Neural progenitor cell (in vitro differentiated cells): ENCODE measurements around the gene RNF180. TPM values are rescaled to one million over a fixed set of nuclear protein-coding genes. Genes with fewer than 3 reads are reported as not detected.

Source experiments
- DNase-seq: peaks from one replicate; pipeline ENCODE4 v3.0.0-alpha.2; 2016; ENCODE audit warnings: low spot score
- H2AFZ ChIP-seq: fragments of 200-600 bp; sonication (generic); replicated peaks from 2 replicates; pipeline ENCODE4 v1.6.1; 2016; ENCODE audit warnings: antibody characterized with exemption
- H3F3A ChIP-seq: fragments of 200-600 bp; sonication (generic); 2 replicates; pipeline ENCODE4 v1.6.1; 2016; ENCODE audit warnings: antibody characterized with exemption, low read depth
- H3K27ac ChIP-seq: fragments of 200-600 bp; sonication (generic); 2 replicates; pipeline ENCODE4 v1.5.1; 2016; ENCODE audit warnings: mild to moderate bottlenecking
- H3K27me3 ChIP-seq: fragments of 200-600 bp; sonication (generic); 2 replicates; pipeline ENCODE4 v1.6.1; 2016; ENCODE audit warnings: mild to moderate bottlenecking, moderate library complexity
- H3K36me3 ChIP-seq: fragments of 200-600 bp; sonication (generic); 2 replicates; pipeline ENCODE4 v1.5.1; 2016
- H3K4me1 ChIP-seq: fragments of 200-600 bp; sonication (generic); 2 replicates; pipeline ENCODE4 v1.6.1; 2016; ENCODE audit warnings: mixed run types
- H3K4me2 ChIP-seq: fragments of 200-600 bp; sonication (generic); 2 replicates; pipeline ENCODE4 v1.6.1; 2016
- H3K4me3 ChIP-seq: fragments of 200-600 bp; sonication (generic); 2 replicates; pipeline ENCODE4 v1.5.1; 2016
- H3K79me2 ChIP-seq: fragments of 200-600 bp; sonication (generic); 2 replicates; pipeline ENCODE4 v1.6.1; 2016; ENCODE audit warnings: low read depth
- H3K9ac ChIP-seq: fragments of 200-600 bp; sonication (generic); 2 replicates; pipeline ENCODE4 v1.6.1; 2016
- H3K9me3 ChIP-seq: fragments of 200-600 bp; sonication (generic); 2 replicates; pipeline ENCODE4 v1.5.1; 2016; ENCODE audit warnings: low read depth
- H4K20me1 ChIP-seq: fragments of 200-600 bp; sonication (generic); 2 replicates; pipeline ENCODE4 v1.6.1; 2016; ENCODE audit warnings: low read depth
- H3K27ac Mint-ChIP-seq: 3 replicates; pipeline ENCODE4 v1.8.0; 2021; ENCODE audit warnings: mixed read lengths
- H3K27me3 Mint-ChIP-seq: 2 replicates; pipeline ENCODE4 v1.8.0; 2022; ENCODE audit warnings: low read depth, mild to moderate bottlenecking, inconsistent platforms, moderate library complexity, mixed read lengths; ENCODE audit not compliant: insufficient read depth
- H3K36me3 Mint-ChIP-seq: 3 replicates; pipeline ENCODE4 v1.8.0; 2021; ENCODE audit warnings: mixed read lengths
- H3K4me1 Mint-ChIP-seq: 3 replicates; pipeline ENCODE4 v1.8.0; 2021; ENCODE audit warnings: mixed read lengths
- H3K4me3 Mint-ChIP-seq: 3 replicates; pipeline ENCODE4 v1.8.0; 2021; ENCODE audit warnings: mild to moderate bottlenecking, moderate library complexity, mixed read lengths
- H3K9me3 Mint-ChIP-seq: 3 replicates; pipeline ENCODE4 v1.8.0; 2020; ENCODE audit warnings: mixed read lengths
- CTCF ChIP-seq: fragments of 200-600 bp; sonication (generic); IDR thresholded peaks from 2 replicates; pipeline ENCODE4 v1.5.1; 2017; ENCODE audit warnings: antibody characterized with exemption, mild to moderate bottlenecking
- EZH2 ChIP-seq: fragments of 200-600 bp; sonication (generic); IDR thresholded peaks from 2 replicates; pipeline ENCODE4 v1.6.1; 2017; ENCODE audit warnings: antibody characterized with exemption, mild to moderate bottlenecking, moderate library complexity
- EZH2phosphoT487 ChIP-seq: fragments of 200-600 bp; sonication (generic); IDR thresholded peaks from 2 replicates; pipeline ENCODE4 v1.6.1; 2017; ENCODE audit warnings: antibody characterized with exemption
- total RNA-seq: library from RNA; depleted of rRNA; stranded (reverse); fragments of >200 nt; gene quantifications from 2 replicates; pipeline ENCODE4 v1.2.3, GENCODE V29; 2015; ENCODE audit warnings: low replicate concordance

RNF180 gene
- total RNA-seq, 1 donor from 2014 or later = 5.5 TPM

GRCh38 chr5:64292611-64293215, 127.1 kb downstream of the RNF180 start:
- H3K27me3 Mint-ChIP-seq = no peaks in the 10 kb centered on the region
- no peak overlapping the region for H3K9ac ChIP-seq
- H3K4me3 ChIP-seq = no peak overlapping the region
- H3K4me3 Mint-ChIP-seq = no peak overlapping the region
- H2AFZ ChIP-seq = no peak overlapping the region
- no peak for TF ChIP-seq EZH2
- TF ChIP-seq CTCF = no peak
- TF ChIP-seq EZH2phosphoT487 = no peak
- H3K27ac ChIP-seq = no peak overlapping the region
- no peaks in the 10 kb centered on the region for H3F3A ChIP-seq
- H3K36me3 Mint-ChIP-seq = no peaks in the 10 kb centered on the region
- H3K36me3 ChIP-seq = no peaks in the 10 kb centered on the region
- no peak overlapping the region for H3K4me2 ChIP-seq
- H3K27me3 ChIP-seq = no peaks in the 10 kb centered on the region
- H3K79me2 ChIP-seq = no peaks in the 10 kb centered on the region
- no peaks in the 10 kb centered on the region for H3K9me3 ChIP-seq
- no peaks in the 10 kb centered on the region for H3K9me3 Mint-ChIP-seq
- H3K4me1 ChIP-seq = no peaks in the 10 kb centered on the region
- no peaks in the 10 kb centered on the region for H4K20me1 ChIP-seq
- H3K27ac Mint-ChIP-seq = no peak overlapping the region
- no peaks in the 10 kb centered on the region for H3K4me1 Mint-ChIP-seq
- peak; percentile 3 for DNase-seq

- no peak overlapping the region for H3K4me3 Mint-ChIP-seq
- Histone ChIP-seq H3K27me3 (no peaks in the 10 kb centered on the region), H3K27ac (no peak overlapping the region), H3K4me1 (no peaks in the 10 kb centered on the region), H3K9ac (no peak overlapping the region), H2AFZ (no peak overlapping the region), H3K9me3 (no peaks in the 10 kb centered on the region), H3K36me3 (no peaks in the 10 kb centered on the region), H3K4me3 (no peak overlapping the region), H3K79me2 (no peaks in the 10 kb centered on the region), H4K20me1 (no peaks in the 10 kb centered on the region), H3F3A (no peaks in the 10 kb centered on the region), H3K4me2 (no peak overlapping the region)
- TF ChIP-seq EZH2phosphoT487 = no peak
- no peak for TF ChIP-seq CTCF
- no peak for TF ChIP-seq EZH2
- no peaks in the 10 kb centered on the region for H3K36me3 Mint-ChIP-seq
- no peak for DNase-seq
- no peak overlapping the region for H3K27ac Mint-ChIP-seq
- no peaks in the 10 kb centered on the region for H3K27me3 Mint-ChIP-seq
- H3K9me3 Mint-ChIP-seq = no peaks in the 10 kb centered on the region
- no peaks in the 10 kb centered on the region for H3K4me1 Mint-ChIP-seq
Observed at GRCh38 chr5:64295101-64295500, 129.5 kb downstream of the RNF180 start.

GRCh38 chr5:64298586-64298985, 132.9 kb downstream of the RNF180 start:
- no peaks in the 10 kb centered on the region for H3K27me3 Mint-ChIP-seq
- H3F3A ChIP-seq = no peaks in the 10 kb centered on the region
- H3K4me1 Mint-ChIP-seq = no peaks in the 10 kb centered on the region
- no peak overlapping the region for H3K27ac Mint-ChIP-seq
- no peaks in the 10 kb centered on the region for H3K36me3 Mint-ChIP-seq
- H3K36me3 ChIP-seq = no peaks in the 10 kb centered on the region
- peak; percentile 4 for DNase-seq
- no peaks in the 10 kb centered on the region for H3K9me3 ChIP-seq
- no peak overlapping the region for H3K4me3 Mint-ChIP-seq
- H3K27me3 ChIP-seq = no peaks in the 10 kb centered on the region
- no peak overlapping the region for H3K27ac ChIP-seq
- H3K4me1 ChIP-seq = no peaks in the 10 kb centered on the region
- H3K9ac ChIP-seq = no peak overlapping the region
- H3K4me2 ChIP-seq = no peak overlapping the region
- H3K79me2 ChIP-seq = no peaks in the 10 kb centered on the region
- H2AFZ ChIP-seq = no peak overlapping the region
- no peaks in the 10 kb centered on the region for H4K20me1 ChIP-seq
- H3K9me3 Mint-ChIP-seq = no peaks in the 10 kb centered on the region
- no peak for TF ChIP-seq EZH2phosphoT487
- no peak for TF ChIP-seq EZH2
- H3K4me3 ChIP-seq = no peak overlapping the region

- no peak overlapping the region for H2AFZ ChIP-seq
- no peak for DNase-seq
- Mint-ChIP-seq H3K4me3 (no peak overlapping the region), H3K9me3 (no peaks in the 10 kb centered on the region), H3K36me3 (no peaks in the 10 kb centered on the region), H3K27me3 (no peaks in the 10 kb centered on the region), H3K4me1 (no peaks in the 10 kb centered on the region), H3K27ac (no peak overlapping the region)
- H3K4me1 ChIP-seq = no peaks in the 10 kb centered on the region
- H3K27ac ChIP-seq = no peak overlapping the region
- H3F3A ChIP-seq = no peaks in the 10 kb centered on the region
- no peak for TF ChIP-seq EZH2
- TF ChIP-seq CTCF = no peak
- no peaks in the 10 kb centered on the region for H3K79me2 ChIP-seq
- H3K4me3 ChIP-seq = no peak overlapping the region
- H3K4me2 ChIP-seq = no peak overlapping the region
- H4K20me1 ChIP-seq = no peaks in the 10 kb centered on the region
- no peak overlapping the region for H3K9ac ChIP-seq
- no peaks in the 10 kb centered on the region for H3K9me3 ChIP-seq
- H3K27me3 ChIP-seq = no peaks in the 10 kb centered on the region
- H3K36me3 ChIP-seq = no peaks in the 10 kb centered on the region
Observed at GRCh38 chr5:64299805-64300204, 134.2 kb downstream of the RNF180 start.
